T-helper 2 cell treated with Interferon-gamma antibody and Interleukin-4, amounts not matched to agents 5 μg/mL and 100 μg/mL, for 36 hours (primary cell): ENCODE results near the gene VEZT.

Source experiments
- DNase-seq: peaks from one replicate; pipeline ENCODE4 v3.0.0; 2021; ENCODE audit warnings: low spot score
- H3K27ac Mint-ChIP-seq: one replicate; pipeline ENCODE4 v1.8.0; 2021; ENCODE audit warnings: mild to moderate bottlenecking, mixed read lengths
- H3K27me3 Mint-ChIP-seq: one replicate; pipeline ENCODE4 v1.8.0; 2021; ENCODE audit warnings: low read depth, mixed read lengths
- H3K36me3 Mint-ChIP-seq: one replicate; pipeline ENCODE4 v1.8.0; 2021; ENCODE audit warnings: low read depth, mixed read lengths
- H3K4me1 Mint-ChIP-seq: one replicate; pipeline ENCODE4 v1.8.0; 2021; ENCODE audit warnings: low read depth, mixed read lengths
- H3K4me3 Mint-ChIP-seq: one replicate; pipeline ENCODE4 v1.8.0; 2022; ENCODE audit warnings: mild to moderate bottlenecking, moderate library complexity, mixed read lengths
- H3K9me3 Mint-ChIP-seq: one replicate; pipeline ENCODE4 v1.8.0; 2021; ENCODE audit warnings: mixed read lengths

The VEZT gene, protein sequence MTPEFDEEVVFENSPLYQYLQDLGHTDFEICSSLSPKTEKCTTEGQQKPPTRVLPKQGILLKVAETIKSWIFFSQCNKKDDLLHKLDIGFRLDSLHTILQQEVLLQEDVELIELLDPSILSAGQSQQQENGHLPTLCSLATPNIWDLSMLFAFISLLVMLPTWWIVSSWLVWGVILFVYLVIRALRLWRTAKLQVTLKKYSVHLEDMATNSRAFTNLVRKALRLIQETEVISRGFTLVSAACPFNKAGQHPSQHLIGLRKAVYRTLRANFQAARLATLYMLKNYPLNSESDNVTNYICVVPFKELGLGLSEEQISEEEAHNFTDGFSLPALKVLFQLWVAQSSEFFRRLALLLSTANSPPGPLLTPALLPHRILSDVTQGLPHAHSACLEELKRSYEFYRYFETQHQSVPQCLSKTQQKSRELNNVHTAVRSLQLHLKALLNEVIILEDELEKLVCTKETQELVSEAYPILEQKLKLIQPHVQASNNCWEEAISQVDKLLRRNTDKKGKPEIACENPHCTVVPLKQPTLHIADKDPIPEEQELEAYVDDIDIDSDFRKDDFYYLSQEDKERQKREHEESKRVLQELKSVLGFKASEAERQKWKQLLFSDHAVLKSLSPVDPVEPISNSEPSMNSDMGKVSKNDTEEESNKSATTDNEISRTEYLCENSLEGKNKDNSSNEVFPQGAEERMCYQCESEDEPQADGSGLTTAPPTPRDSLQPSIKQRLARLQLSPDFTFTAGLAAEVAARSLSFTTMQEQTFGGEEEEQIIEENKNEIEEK

GRCh38 chr12:95217377-95218149 lies at the start of gene VEZT, which contains the start of gene FGD6:
Gene VEZT (plus strand): TSS chr12:95217807. CDS start chr12:95217851, 44 bp downstream.
Gene FGD6 (minus strand): TSS chr12:95217467. CDS start chr12:95217240, 227 bp downstream.
- peaks cover 16% of the 10 kb centered on the region for H3K27me3 Mint-ChIP-seq
- H3K4me1 Mint-ChIP-seq = peaks cover 31% of the 10 kb centered on the region
- DNase-seq = peak; percentile 99
- peak within 1 kb of the TSS; percentile 97 for H3K4me3 Mint-ChIP-seq
- H3K36me3 Mint-ChIP-seq = peaks cover 11% of the 10 kb centered on the region
- peak within 1 kb of the TSS; percentile 100 for H3K27ac Mint-ChIP-seq
- H3K9me3 Mint-ChIP-seq = no peaks in the 10 kb centered on the region

- H3K27me3 Mint-ChIP-seq = no peaks in the 10 kb centered on the region
- H3K27ac Mint-ChIP-seq = no peak overlapping the region
- no peak for DNase-seq
- no peak overlapping the region for H3K4me3 Mint-ChIP-seq
- no peaks in the 10 kb centered on the region for H3K9me3 Mint-ChIP-seq
- no peaks in the 10 kb centered on the region for H3K36me3 Mint-ChIP-seq
- H3K4me1 Mint-ChIP-seq = no peaks in the 10 kb centered on the region
These were observed 48.9 kb upstream of the VEZT start for GRCh38 chr12:95168746-95169145.

DNA sequence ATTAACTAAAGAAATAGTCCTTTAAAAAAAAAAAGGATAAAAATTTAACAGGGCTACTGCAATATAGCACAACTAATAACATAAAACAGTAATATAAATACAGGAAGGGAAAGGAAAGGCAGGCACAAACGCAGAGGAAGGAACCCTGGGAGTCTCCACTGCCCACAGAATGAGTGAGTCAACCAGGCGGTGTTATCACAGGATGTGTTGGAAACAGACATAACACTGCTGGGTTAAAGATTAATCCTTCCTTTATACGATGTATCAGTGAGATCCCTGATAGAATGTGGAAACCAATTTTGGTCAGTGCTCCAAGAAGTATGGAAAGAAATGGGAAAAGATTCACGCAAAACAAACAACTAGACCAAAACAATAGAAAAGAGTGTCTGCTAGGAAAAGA lies 48.2 kb upstream of the VEZT start:
- H3K27ac Mint-ChIP-seq = no peak overlapping the region
- H3K4me3 Mint-ChIP-seq = no peak overlapping the region
- H3K4me1 Mint-ChIP-seq = no peaks in the 10 kb centered on the region
- DNase-seq = no peak
- no peaks in the 10 kb centered on the region for H3K36me3 Mint-ChIP-seq
- H3K9me3 Mint-ChIP-seq = no peaks in the 10 kb centered on the region
- no peaks in the 10 kb centered on the region for H3K27me3 Mint-ChIP-seq

DNA sequence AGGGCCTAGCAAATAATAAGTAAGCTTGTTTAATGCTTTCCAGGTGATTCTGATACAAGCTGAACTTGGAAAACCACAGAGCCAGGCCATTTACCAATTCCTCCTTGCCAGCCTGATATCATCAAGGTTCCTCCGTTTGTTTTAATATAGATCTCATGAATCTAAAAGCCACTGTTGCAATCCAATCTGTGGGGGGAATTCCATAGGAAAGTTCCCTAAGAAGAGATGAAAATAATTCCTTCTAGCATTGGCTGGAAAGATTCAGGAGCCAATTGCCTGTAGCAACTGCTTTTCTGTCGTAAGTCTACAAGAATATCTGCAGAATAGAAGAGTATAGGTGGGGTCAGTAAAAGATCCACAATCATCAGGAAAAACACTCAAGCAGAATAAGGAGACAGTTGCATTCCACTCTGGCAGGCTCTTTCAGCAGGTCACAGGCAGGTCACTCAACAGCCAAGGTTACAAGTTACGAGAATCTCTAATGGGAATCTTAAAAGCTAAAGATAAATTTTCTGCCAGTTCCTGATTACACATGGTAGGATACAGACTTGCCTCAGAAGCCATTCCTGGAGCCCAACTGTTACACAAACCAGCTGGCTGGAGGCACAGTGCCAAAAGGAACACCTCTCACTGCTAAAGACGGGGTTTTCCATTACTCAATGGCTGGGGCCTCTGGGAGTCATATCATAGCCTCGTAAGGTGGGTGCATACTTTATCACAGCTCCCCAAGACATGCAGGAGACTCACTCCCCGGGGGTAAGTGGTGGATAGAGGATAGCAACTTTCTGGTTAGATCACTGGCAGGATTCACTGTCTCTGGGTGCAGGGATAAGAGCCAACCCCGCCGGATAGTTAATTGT lies 44.0 kb upstream of the VEZT start:
- Mint-ChIP-seq H3K27ac (no peak overlapping the region), H3K4me1 (no peaks in the 10 kb centered on the region), H3K4me3 (no peak overlapping the region), H3K27me3 (peaks cover 2% of the 10 kb centered on the region), H3K36me3 (no peaks in the 10 kb centered on the region), H3K9me3 (no peaks in the 10 kb centered on the region)
- no peak for DNase-seq

DNA sequence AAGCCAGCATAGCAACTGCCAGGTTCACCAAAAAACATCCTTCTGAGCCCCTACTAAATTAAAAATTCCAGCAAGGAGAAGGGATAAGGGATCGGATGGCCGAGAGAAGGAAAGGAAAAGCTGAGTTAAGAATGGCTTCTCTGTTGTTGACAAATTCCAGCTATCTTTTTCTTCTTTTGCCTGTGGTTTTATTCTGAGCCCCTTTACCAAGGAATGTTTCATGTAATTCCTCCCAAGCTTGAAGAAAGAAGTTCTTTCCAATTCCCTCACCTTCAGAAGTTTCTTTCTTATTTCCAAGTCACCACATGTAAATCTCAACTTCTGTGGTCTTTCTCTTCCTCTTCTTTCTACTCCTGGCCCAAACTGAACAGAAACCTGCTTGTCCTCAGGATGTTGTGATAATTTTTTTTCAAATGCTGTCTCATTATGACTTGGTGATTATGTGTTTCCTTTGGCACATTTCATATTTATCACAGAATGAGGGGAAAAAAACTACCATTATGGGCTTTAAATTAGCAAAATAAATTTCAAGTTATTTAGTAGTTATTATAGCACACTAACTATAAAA lies 40.3 kb upstream of the VEZT start:
- H3K9me3 Mint-ChIP-seq = no peaks in the 10 kb centered on the region
- no peak for DNase-seq
- no peak overlapping the region for H3K4me3 Mint-ChIP-seq
- H3K4me1 Mint-ChIP-seq = no peaks in the 10 kb centered on the region
- peaks cover 2% of the 10 kb centered on the region for H3K27me3 Mint-ChIP-seq
- H3K27ac Mint-ChIP-seq = no peak overlapping the region
- no peaks in the 10 kb centered on the region for H3K36me3 Mint-ChIP-seq

DNA sequence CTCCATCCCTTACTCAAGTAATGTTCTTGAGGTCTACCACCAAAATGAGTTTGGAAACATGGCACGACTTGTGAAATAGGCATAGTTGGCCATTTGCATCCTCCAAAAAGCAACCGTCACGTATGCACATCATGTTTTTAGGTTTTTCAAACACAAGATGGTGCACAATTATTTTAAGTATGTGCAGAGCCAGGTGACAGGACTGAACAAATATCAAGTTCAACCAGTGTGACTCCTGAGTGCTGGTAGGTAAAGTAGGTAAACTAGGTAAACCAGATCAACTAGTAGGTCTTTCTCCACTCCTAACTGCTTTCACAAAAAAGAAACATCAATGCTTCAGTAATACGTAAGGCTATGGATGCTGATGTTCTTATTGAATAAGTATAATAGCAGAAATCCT lies 39.5 kb upstream of the VEZT start:
- no peaks in the 10 kb centered on the region for H3K4me1 Mint-ChIP-seq
- no peak for DNase-seq
- peaks cover 2% of the 10 kb centered on the region for H3K27me3 Mint-ChIP-seq
- H3K36me3 Mint-ChIP-seq = no peaks in the 10 kb centered on the region
- H3K4me3 Mint-ChIP-seq = no peak overlapping the region
- no peaks in the 10 kb centered on the region for H3K9me3 Mint-ChIP-seq
- H3K27ac Mint-ChIP-seq = no peak overlapping the region

- no peaks in the 10 kb centered on the region for H3K4me1 Mint-ChIP-seq
- peaks cover 2% of the 10 kb centered on the region for H3K27me3 Mint-ChIP-seq
- H3K36me3 Mint-ChIP-seq = no peaks in the 10 kb centered on the region
- no peak for DNase-seq
- H3K27ac Mint-ChIP-seq = no peak overlapping the region
- no peak overlapping the region for H3K4me3 Mint-ChIP-seq
- H3K9me3 Mint-ChIP-seq = no peaks in the 10 kb centered on the region
These were observed 38.6 kb upstream of the VEZT start for GRCh38 chr12:95179011-95179410.

- H3K36me3 Mint-ChIP-seq = no peaks in the 10 kb centered on the region
- no peaks in the 10 kb centered on the region for H3K4me1 Mint-ChIP-seq
- DNase-seq = no peak
- no peaks in the 10 kb centered on the region for H3K27me3 Mint-ChIP-seq
- no peak overlapping the region for H3K4me3 Mint-ChIP-seq
- H3K27ac Mint-ChIP-seq = no peak overlapping the region
- no peaks in the 10 kb centered on the region for H3K9me3 Mint-ChIP-seq
These were observed 36.5 kb upstream of the VEZT start for GRCh38 chr12:95181103-95181502.

- no peak overlapping the region for H3K4me3 Mint-ChIP-seq
- no peak overlapping the region for H3K27ac Mint-ChIP-seq
- peak; percentile 9 for DNase-seq
These were observed 34.7 kb upstream of the VEZT start for GRCh38 chr12:95182868-95183415.

GRCh38 chr12:95184121-95184520 lies 33.5 kb upstream of the VEZT start:
- H3K27ac Mint-ChIP-seq = no peak overlapping the region
- H3K9me3 Mint-ChIP-seq = no peaks in the 10 kb centered on the region
- no peaks in the 10 kb centered on the region for H3K4me1 Mint-ChIP-seq
- H3K4me3 Mint-ChIP-seq = no peak overlapping the region
- H3K27me3 Mint-ChIP-seq = no peaks in the 10 kb centered on the region
- H3K36me3 Mint-ChIP-seq = no peaks in the 10 kb centered on the region
- DNase-seq = no peak

More at GRCh38 chr12:95182868-95183415, 34.7 kb upstream of the VEZT start:
- Mint-ChIP-seq H3K4me1 (no peaks in the 10 kb centered on the region), H3K9me3 (no peaks in the 10 kb centered on the region), H3K27me3 (no peaks in the 10 kb centered on the region), H3K36me3 (no peaks in the 10 kb centered on the region)

DNA sequence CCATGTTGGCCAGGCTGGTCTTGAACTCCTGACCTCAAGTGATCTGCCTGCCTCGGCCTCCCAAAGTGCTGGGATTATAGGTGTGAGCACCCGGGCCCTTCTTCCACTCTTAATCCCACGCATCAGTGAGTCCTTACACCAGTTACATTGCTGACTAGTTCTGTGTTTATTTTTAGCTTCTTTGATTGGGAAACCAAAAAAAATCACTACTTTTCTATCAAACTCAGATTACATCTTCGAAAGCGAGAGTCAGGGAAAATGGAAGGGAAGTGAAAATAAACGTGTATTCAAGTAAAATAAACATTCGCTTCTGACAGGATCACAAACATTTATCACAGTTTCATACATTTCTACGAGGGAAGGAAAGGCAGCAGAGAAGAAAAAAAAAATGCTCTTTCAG lies 32.5 kb upstream of the VEZT start:
- Mint-ChIP-seq H3K4me1 (no peaks in the 10 kb centered on the region), H3K27me3 (no peaks in the 10 kb centered on the region), H3K27ac (no peak overlapping the region), H3K4me3 (no peak overlapping the region), H3K9me3 (no peaks in the 10 kb centered on the region), H3K36me3 (no peaks in the 10 kb centered on the region)
- DNase-seq = no peak

DNA sequence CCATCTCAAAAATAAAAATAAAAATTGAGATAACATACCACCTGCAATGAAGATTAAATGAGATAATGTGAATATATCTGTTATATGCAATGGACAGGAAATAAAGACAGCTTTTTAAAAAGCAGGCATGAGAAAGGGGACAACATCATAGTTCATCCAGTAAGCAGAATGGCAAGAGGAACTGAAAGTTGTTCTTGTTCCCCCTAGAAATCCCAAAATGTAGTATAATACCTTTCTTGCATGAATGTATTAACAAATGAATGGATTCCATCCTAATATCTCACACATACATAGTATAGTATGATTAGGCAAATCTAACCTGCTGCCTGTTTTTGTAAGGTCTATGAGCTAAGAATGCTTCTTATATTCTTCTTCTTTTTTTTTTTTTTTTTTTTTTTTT lies 31.8 kb upstream of the VEZT start:
- DNase-seq = no peak
- no peak overlapping the region for H3K27ac Mint-ChIP-seq
- H3K4me3 Mint-ChIP-seq = no peak overlapping the region
- H3K36me3 Mint-ChIP-seq = no peaks in the 10 kb centered on the region
- no peaks in the 10 kb centered on the region for H3K27me3 Mint-ChIP-seq
- H3K4me1 Mint-ChIP-seq = no peaks in the 10 kb centered on the region
- no peaks in the 10 kb centered on the region for H3K9me3 Mint-ChIP-seq
